Nephron progenitor cell (in vitro differentiated cells): ENCODE measurements around the gene JMJD8.

ENCODE experiments used
- DNase-seq: peaks from one replicate; pipeline ENCODE4 v3.0.0; 2021
- H3K27ac Mint-ChIP-seq: 2 replicates; pipeline ENCODE4 v1.8.0; 2021; ENCODE audit warnings: mild to moderate bottlenecking, moderate library complexity, mixed read lengths
- H3K27me3 Mint-ChIP-seq: 2 replicates; pipeline ENCODE4 v1.8.0; 2021; ENCODE audit warnings: mild to moderate bottlenecking, low read depth, mixed read lengths; ENCODE audit not compliant: poor library complexity
- H3K36me3 Mint-ChIP-seq: 2 replicates; pipeline ENCODE4 v1.8.0; 2021; ENCODE audit warnings: low read depth, mixed read lengths
- H3K4me1 Mint-ChIP-seq: 2 replicates; pipeline ENCODE4 v1.8.0; 2021; ENCODE audit warnings: mixed read lengths
- H3K4me3 Mint-ChIP-seq: 2 replicates; pipeline ENCODE4 v1.8.0; 2021; ENCODE audit warnings: mild to moderate bottlenecking, moderate library complexity, mixed read lengths
- H3K9me3 Mint-ChIP-seq: 2 replicates; pipeline ENCODE4 v1.8.0; 2021; ENCODE audit warnings: mild to moderate bottlenecking, moderate library complexity, mixed read lengths
- TF ChIP-seq, protein P1 (sequence below): fragments of 200-600 bp; sonication (generic); IDR thresholded peaks from 2 replicates; pipeline ENCODE4 v1.5.0; 2021; ENCODE audit warnings: antibody characterized with exemption

JMJD8 gene

DNA sequence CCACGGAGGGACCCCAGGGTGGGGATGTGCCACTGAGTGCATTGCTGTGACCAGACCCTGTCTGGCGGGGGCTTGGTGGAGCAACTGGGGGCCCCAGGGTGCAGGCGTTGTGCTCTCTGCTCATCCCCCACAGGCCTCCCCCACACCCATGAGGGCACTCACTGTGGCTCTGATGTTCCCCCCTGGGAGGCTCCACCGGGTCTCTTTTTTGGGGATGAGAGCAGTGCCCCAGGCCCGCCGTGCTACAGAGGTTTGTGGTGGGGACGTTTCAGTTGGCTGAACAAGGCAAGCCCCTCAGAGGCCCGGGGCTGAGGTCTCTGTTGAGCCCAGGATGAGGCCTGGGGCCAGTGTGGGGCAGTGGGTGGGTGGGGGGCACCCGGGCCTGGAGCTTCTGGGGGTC lies 39.6 kb upstream of the JMJD8 start:
- TF ChIP-seq, protein P1, sequence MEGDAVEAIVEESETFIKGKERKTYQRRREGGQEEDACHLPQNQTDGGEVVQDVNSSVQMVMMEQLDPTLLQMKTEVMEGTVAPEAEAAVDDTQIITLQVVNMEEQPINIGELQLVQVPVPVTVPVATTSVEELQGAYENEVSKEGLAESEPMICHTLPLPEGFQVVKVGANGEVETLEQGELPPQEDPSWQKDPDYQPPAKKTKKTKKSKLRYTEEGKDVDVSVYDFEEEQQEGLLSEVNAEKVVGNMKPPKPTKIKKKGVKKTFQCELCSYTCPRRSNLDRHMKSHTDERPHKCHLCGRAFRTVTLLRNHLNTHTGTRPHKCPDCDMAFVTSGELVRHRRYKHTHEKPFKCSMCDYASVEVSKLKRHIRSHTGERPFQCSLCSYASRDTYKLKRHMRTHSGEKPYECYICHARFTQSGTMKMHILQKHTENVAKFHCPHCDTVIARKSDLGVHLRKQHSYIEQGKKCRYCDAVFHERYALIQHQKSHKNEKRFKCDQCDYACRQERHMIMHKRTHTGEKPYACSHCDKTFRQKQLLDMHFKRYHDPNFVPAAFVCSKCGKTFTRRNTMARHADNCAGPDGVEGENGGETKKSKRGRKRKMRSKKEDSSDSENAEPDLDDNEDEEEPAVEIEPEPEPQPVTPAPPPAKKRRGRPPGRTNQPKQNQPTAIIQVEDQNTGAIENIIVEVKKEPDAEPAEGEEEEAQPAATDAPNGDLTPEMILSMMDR: no peak
- Mint-ChIP-seq H3K4me1 (peaks cover 17% of the 10 kb centered on the region), H3K4me3 (no peak overlapping the region), H3K27me3 (peaks cover 8% of the 10 kb centered on the region), H3K36me3 (no peaks in the 10 kb centered on the region), H3K9me3 (no peaks in the 10 kb centered on the region), H3K27ac (no peak overlapping the region)
- no peak for DNase-seq

GRCh38 chr16:722835-723633 lies 38.9 kb upstream of the JMJD8 start:
- peaks cover 7% of the 10 kb centered on the region for H3K27me3 Mint-ChIP-seq
- TF ChIP-seq, protein P1: no peak
- H3K36me3 Mint-ChIP-seq: no peaks in the 10 kb centered on the region
- no peak overlapping the region for H3K4me3 Mint-ChIP-seq
- no peak for DNase-seq
- H3K27ac Mint-ChIP-seq: no peak overlapping the region
- H3K9me3 Mint-ChIP-seq: no peaks in the 10 kb centered on the region
- peaks cover 20% of the 10 kb centered on the region for H3K4me1 Mint-ChIP-seq

- H3K27me3 Mint-ChIP-seq: peaks cover 7% of the 10 kb centered on the region
- no peak for DNase-seq
- H3K9me3 Mint-ChIP-seq: no peaks in the 10 kb centered on the region
- H3K36me3 Mint-ChIP-seq: no peaks in the 10 kb centered on the region
- no peak overlapping the region for H3K27ac Mint-ChIP-seq
- H3K4me1 Mint-ChIP-seq: peaks cover 20% of the 10 kb centered on the region
- TF ChIP-seq, protein P1: no peak
- peak overlapping the region; percentile 40 for H3K4me3 Mint-ChIP-seq
These were observed 37.8 kb upstream of the JMJD8 start for GRCh38 chr16:721765-722540.

DNA sequence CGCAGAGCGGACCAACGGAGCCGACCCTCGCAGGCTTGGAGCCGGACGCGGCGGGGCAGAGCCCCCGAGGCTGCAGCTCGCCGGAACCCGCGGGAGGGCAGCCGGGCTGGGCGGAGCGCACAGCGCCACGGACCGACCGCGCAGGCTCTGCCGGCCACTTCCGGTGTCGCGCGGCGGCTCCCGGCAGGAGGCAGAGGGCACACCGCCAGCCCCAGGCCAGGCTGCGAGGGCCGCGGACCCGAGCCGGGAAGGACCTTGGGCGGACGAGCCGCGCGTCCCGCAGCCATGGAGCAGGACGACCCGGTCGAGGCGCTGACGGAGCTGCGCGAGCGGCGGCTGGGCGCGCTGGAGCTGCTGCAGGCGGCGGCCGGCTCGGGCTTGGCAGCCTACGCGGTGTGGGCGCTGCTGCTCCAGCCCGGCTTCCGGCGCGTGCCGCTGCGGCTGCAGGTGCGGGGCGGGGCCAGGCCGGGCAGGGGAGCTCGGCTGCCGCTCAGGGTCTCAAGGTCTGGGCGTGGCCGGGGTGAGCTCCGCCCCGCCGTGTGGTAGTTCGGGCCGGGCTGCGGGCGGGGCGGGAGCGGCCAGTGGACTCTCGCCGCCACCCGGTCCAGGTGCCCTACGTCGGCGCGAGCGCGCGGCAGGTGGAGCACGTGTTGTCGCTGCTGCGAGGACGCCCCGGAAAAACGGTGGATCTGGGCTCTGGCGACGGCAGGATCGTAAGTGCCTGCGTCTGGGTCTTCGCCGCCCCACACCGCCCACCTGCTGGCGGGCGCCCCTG lies 37.0 kb upstream of the JMJD8 start, which contains the start of gene ANTKMT:
Gene ANTKMT, plus strand, starts transcription at position 157 of the 775 bp plus-strand sequence. Its CDS starts 129 bp downstream, at position 286.
- TF ChIP-seq, protein P1: no peak
- no peaks in the 10 kb centered on the region for H3K9me3 Mint-ChIP-seq
- peak within 1 kb of the TSS; percentile 86 for H3K4me3 Mint-ChIP-seq
- H3K27ac Mint-ChIP-seq: peak within 1 kb of the TSS; percentile 96
- peaks cover 4% of the 10 kb centered on the region for H3K27me3 Mint-ChIP-seq
- H3K36me3 Mint-ChIP-seq: no peaks in the 10 kb centered on the region
- peak; percentile 93 for DNase-seq
- H3K4me1 Mint-ChIP-seq: peaks cover 24% of the 10 kb centered on the region

DNA sequence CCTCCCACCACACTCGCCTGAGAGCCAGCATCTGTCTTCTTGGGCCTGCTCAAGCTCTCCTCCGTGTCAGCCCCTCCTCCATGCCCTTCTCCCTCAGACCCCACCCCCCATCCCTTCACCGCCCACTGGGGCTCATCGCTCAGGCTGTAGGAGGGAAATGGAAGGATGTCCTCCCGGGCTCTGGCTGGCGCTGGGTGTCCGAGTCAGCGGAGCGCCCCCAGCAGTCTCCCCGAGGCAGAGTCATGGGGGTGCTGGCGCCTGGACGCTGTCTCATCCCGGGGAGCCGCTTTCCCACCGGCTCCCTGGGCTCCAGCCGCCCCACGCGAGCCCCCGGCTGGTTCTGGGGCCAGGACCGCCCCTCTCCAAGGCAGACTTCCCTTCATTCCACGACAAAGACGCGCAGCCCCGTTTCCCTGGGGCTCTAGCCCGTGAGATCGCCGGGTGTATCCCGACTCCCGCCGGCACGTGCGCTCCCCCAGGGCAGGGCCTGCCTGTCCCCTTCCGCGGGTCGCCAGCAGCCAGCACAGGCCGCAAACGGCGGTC lies 36.4 kb upstream of the JMJD8 start:
- H3K27ac Mint-ChIP-seq: peak overlapping the region; percentile 96
- peaks cover 3% of the 10 kb centered on the region for H3K27me3 Mint-ChIP-seq
- TF ChIP-seq, protein P1: no peak
- peaks cover 27% of the 10 kb centered on the region for H3K4me1 Mint-ChIP-seq
- no peaks in the 10 kb centered on the region for H3K9me3 Mint-ChIP-seq
- DNase-seq: peak; percentile 68
- no peaks in the 10 kb centered on the region for H3K36me3 Mint-ChIP-seq
- peak overlapping the region; percentile 86 for H3K4me3 Mint-ChIP-seq
